GM12878 (cell line): ENCODE results near the gene DDR2. TPM values are rescaled to one million over a fixed set of nuclear protein-coding genes. Genes with fewer than 3 reads are reported as not detected.
"Not testable (repeated sequence)": the region's sequence is repeated elsewhere in the genome, so short reads cannot be mapped to it uniquely, and the experiment has no call there.

Experiments
- ATAC-seq: fragments of 200-7000 bp; cut with Tn5 transposase; 3 replicates; pipeline ENCODE4 v1.9.1; 2020; ENCODE audit warnings: mild to moderate bottlenecking, moderate library complexity
- BruUV-seq: library from RNA; stranded (reverse); fragments of 400-500 nt; replicated peaks from 2 replicates; lab custom pipeline; 2021; lab: Mats Ljungman, UMichigan
- CTCF ChIA-PET: fragments of 300-600 bp; sonication (Branson Sonifier 250); formaldehyde crosslinking; extraction: SDS; loops from one replicate; lab custom pipeline; 2021; ENCODE audit warnings: inconsistent platforms; lab: Yijun Ruan, JAX
- POLR2A ChIA-PET: fragments of 350-600 bp; formaldehyde crosslinking; extraction: SDS; loops from one replicate; lab custom pipeline; 2021; ENCODE audit warnings: inconsistent platforms; lab: Charles Lee
- RAD21 ChIA-PET: fragments of 300-600 bp; sonication (Branson Sonifier 250); formaldehyde crosslinking; loops from one replicate; lab custom pipeline; 2023; ENCODE audit warnings: antibody characterized with exemption; ENCODE audit not compliant: unreplicated experiment; lab: Charles Lee
- SMC1A ChIA-PET: fragments of 300-600 bp; sonication (Branson Sonifier 250); formaldehyde crosslinking; loops from one replicate; lab custom pipeline; 2023; ENCODE audit not compliant: unreplicated experiment, uncharacterized antibody; lab: Charles Lee
- DNase-seq: peaks from one replicate; pipeline ENCODE4 v3.0.0-alpha.2; 2011; ENCODE audit warnings: low read depth, low spot score
- FAIRE-seq: peaks from 3 replicates; lab custom pipeline; 2011; peaks lifted over from hg19 to GRCh38; lab: Jason Lieb, UNC
- H2AFZ ChIP-seq: 2 replicates; pipeline ENCODE4 v1.6.0; 2011; ENCODE audit warnings: low read depth, low read length, control low read depth; ENCODE audit not compliant: control insufficient read depth
- H3K27ac ChIP-seq: 2 replicates; pipeline ENCODE4 v1.5.1; 2011; ENCODE audit warnings: control low read depth; ENCODE audit not compliant: control insufficient read depth, insufficient read depth
- H3K27me3 ChIP-seq, 2 experiments: replicated peaks in 1 of 2; 2 replicates each; pipeline versions ENCODE4 v1.6.0 to v1.6.1; 2011; ENCODE audit warnings: low read length in 1 of 2; ENCODE audit not compliant: control insufficient read depth in 2 of 2, insufficient read depth in 2 of 2
- H3K36me3 ChIP-seq, 2 experiments: 2 replicates each; pipeline ENCODE4 v1.5.1; 2011; ENCODE audit warnings: low read length in 1 of 2; ENCODE audit not compliant: control insufficient read depth in 2 of 2, insufficient read depth in 2 of 2
- H3K4me1 ChIP-seq: 2 replicates; pipeline ENCODE4 v1.6.1; 2011; ENCODE audit warnings: mild to moderate bottlenecking, low read length, moderate library complexity, mixed read lengths; ENCODE audit not compliant: control insufficient read depth, insufficient read depth
- H3K4me2 ChIP-seq: 2 replicates; pipeline ENCODE4 v1.6.0; 2011; ENCODE audit warnings: control low read depth; ENCODE audit not compliant: control insufficient read depth, insufficient read depth
- H3K4me3 ChIP-seq: fragments of 200-600 bp; sonication (generic); 2 replicates; pipeline ENCODE4 v1.5.1; 2016
- H3K79me2 ChIP-seq: 2 replicates; pipeline ENCODE4 v1.6.0; 2011; ENCODE audit warnings: low read length; ENCODE audit not compliant: control insufficient read depth, insufficient read depth
- H3K9ac ChIP-seq: 2 replicates; pipeline ENCODE4 v1.8.0; 2011; ENCODE audit warnings: low read length, control low read depth, mixed read lengths; ENCODE audit not compliant: control insufficient read depth, insufficient read depth
- H3K9me3 ChIP-seq: replicated peaks from 3 replicates; pipeline ENCODE4 v1.5.1; 2011; ENCODE audit warnings: mild to moderate bottlenecking, low read length; ENCODE audit not compliant: control insufficient read depth, insufficient read depth
- H4K20me1 ChIP-seq: 2 replicates; pipeline ENCODE4 v1.6.0; 2011; ENCODE audit not compliant: control insufficient read depth, insufficient read depth
- BHLHE40 ChIP-seq, 2 experiments: fragments of 450-650 bp in 1 of 2; IDR thresholded peaks; 2 replicates each; pipeline ENCODE4 v1.6.1; 2011 to 2017; ENCODE audit warnings: low read depth in 2 of 2, borderline replicate concordance in 1 of 2, improper control_type of control experiment in 1 of 2, low read length in 1 of 2, mild to moderate bottlenecking in 1 of 2
- CREB1 ChIP-seq: IDR thresholded peaks from 2 replicates; pipeline ENCODE4 v1.6.1; 2012; ENCODE audit warnings: low read depth, mild to moderate bottlenecking, inconsistent platforms
- CREM ChIP-seq: IDR thresholded peaks from 2 replicates; pipeline ENCODE4 v1.6.1; 2014; ENCODE audit warnings: antibody characterized with exemption, low read depth
- HDGF ChIP-seq: fragments of 450-650 bp; IDR thresholded peaks from 2 replicates; pipeline ENCODE4 v1.6.1; 2016; ENCODE audit warnings: antibody characterized with exemption
- IKZF1 ChIP-seq: fragments of 450-650 bp; conservative IDR thresholded peaks from 2 replicates; pipeline ENCODE4 v1.6.1; 2017; ENCODE audit warnings: antibody characterized with exemption, mild to moderate bottlenecking
- IKZF2 ChIP-seq, 2 experiments: fragments of 450-650 bp; IDR thresholded peaks; 2 replicates each; pipeline ENCODE4 v1.6.1; 2017; ENCODE audit warnings: mild to moderate bottlenecking in 2 of 2, moderate library complexity in 2 of 2
- NFYB ChIP-seq: IDR thresholded peaks from 2 replicates; pipeline ENCODE4 v1.6.1; 2011; ENCODE audit warnings: low read depth, mild to moderate bottlenecking, low read length, improper control_type of control experiment, moderate library complexity; ENCODE audit not compliant: insufficient read depth
- PKNOX1 ChIP-seq: fragments of 450-650 bp; IDR thresholded peaks from 2 replicates; pipeline ENCODE4 v1.6.1; 2016; ENCODE audit warnings: mild to moderate bottlenecking
- POLR2A ChIP-seq: IDR thresholded peaks from 2 replicates; pipeline ENCODE4 v1.6.1; 2011; ENCODE audit warnings: low read depth, mild to moderate bottlenecking, low read length
- POLR2AphosphoS2 ChIP-seq: IDR thresholded peaks from 2 replicates; pipeline ENCODE4 v1.6.1; 2011; ENCODE audit warnings: low read depth, mild to moderate bottlenecking, low read length, improper control_type of control experiment, moderate library complexity
- POLR2AphosphoS5 ChIP-seq: IDR thresholded peaks from 2 replicates; pipeline ENCODE4 v1.6.1; 2011; ENCODE audit warnings: mild to moderate bottlenecking, low read length, inconsistent platforms
- RELB ChIP-seq: fragments of 450-650 bp; IDR thresholded peaks from 2 replicates; pipeline ENCODE4 v1.6.1; 2017; ENCODE audit warnings: low read depth, mild to moderate bottlenecking, moderate library complexity
- RFX5 ChIP-seq: IDR thresholded peaks from 2 replicates; pipeline ENCODE4 v1.6.1; 2011; ENCODE audit warnings: low read depth, low read length, improper control_type of control experiment
- ZNF687 ChIP-seq: fragments of 450-650 bp; IDR thresholded peaks from 2 replicates; pipeline ENCODE4 v1.6.1; 2017; ENCODE audit warnings: mild to moderate bottlenecking, moderate library complexity
- WGBS: methylation state at CpG from one replicate; pipeline ENCODE4 v1.1.6; 2016; ENCODE audit warnings: low lambda C conversion rate; ENCODE audit not compliant: insufficient replicate concordance, insufficient coverage; ENCODE audit errors: missing lambda C conversion rate; 5-methylcytosine and 5-hydroxymethylcytosine counted together
- in situ Hi-C: fragments of 300-500 bp; cut with MboI; formaldehyde crosslinking; loops from 9 replicates; pipeline ENCODE4 v1.14.3; 2018; ENCODE audit warnings: mixed read lengths
- intact Hi-C: fragments of 100-400 bp; cut with micrococcal nuclease; formaldehyde crosslinking; loops from one replicate; pipeline ENCODE4 v1.14.2; 2022; ENCODE audit not compliant: unreplicated experiment
- polyA plus RNA-seq, 11 experiments: library from polyadenylated mRNA; depleted of rRNA in 4 of 11; unstranded in 6 of 11; stranded (reverse) in 5 of 11; fragments of >200 nt; fragmentation: Nextera tagmentation in 4 of 11; fragmentation: Illumina TruSeq in 1 of 11; extraction: Ambion mirVana in 4 of 11; extraction: Trizol in 1 of 11; gene quantifications; 1 replicate in 1 of 11; 2 replicates in 10 of 11; pipeline versions ENCODE4 v1.2.1 to v1.2.3, GENCODE V29; 2011 to 2016; ENCODE audit warnings: inconsistent platforms in 2 of 11, missing spikeins in 2 of 11, low read depth in 1 of 11
- total RNA-seq, 4 experiments: library from RNA; depleted of rRNA in 3 of 4; stranded (reverse); fragments of >200 nt in 3 of 4; fragmentation: Illumina TruSeq in 1 of 4; extraction: Trizol in 1 of 4; gene quantifications; 2 replicates each; pipeline versions ENCODE4 v1.2.1 to v1.2.3, GENCODE V29; 2013 to 2021
- TF ChIP-seq, protein P1 (sequence below): IDR thresholded peaks from 2 replicates; pipeline ENCODE4 v1.6.1; 2011; ENCODE audit warnings: mild to moderate bottlenecking, low read depth, low read length, moderate library complexity; ENCODE audit not compliant: insufficient replicate concordance

The DDR2 gene
- total and polyA plus RNA-seq, 10 of the 15 experiments (the other 5 are each of a cell fraction or from before 2014, with no cell fraction given), result 1.9 to 8.8 (median 5.5) TPM

GRCh38 chr1:162790303-162790984 lies 158.2 kb downstream of the DDR2 start, which contains the start of gene HSD17B7:
HSD17B7 (plus strand) TSS chr1:162790702; CDS start chr1:162790801, 99 bp downstream.
- POLR2A ChIA-PET, H3K36me3 ChIP-seq, H3K9me3 ChIP-seq, in situ Hi-C loops, H3K27me3 ChIP-seq, BruUV-seq, H3K4me1 ChIP-seq, H3K79me2 ChIP-seq, CTCF ChIA-PET, H4K20me1 ChIP-seq: not testable (repeated sequence)
- peak; percentile 98 for ATAC-seq
- peak within 1 kb of the TSS; percentile 75 for H3K27ac ChIP-seq
- peak; percentile 100 for FAIRE-seq
- peak within 1 kb of the TSS; percentile 64; the same call in 1 of the 2 replicates for H3K9ac ChIP-seq
- DNase-seq, result peak; percentile 58
- ChIA-PET SMC1A (interaction anchor here (0.8 kb wide), 1 partner anchor 159 kb away, joined by 4 read pairs; the partner anchor contains the start of gene DDR2), RAD21 (interaction anchor here (1.7 kb wide), 1 partner anchor 160 kb away, joined by 5 read pairs; no protein-coding TSS in a partner anchor)
- intact Hi-C loops, result loop anchor here (5.0 kb wide), 1 partner anchor 163 kb away; no protein-coding TSS in a partner anchor
- peak within 1 kb of the TSS; percentile 73; the same call in 1 of the 2 replicates for H3K4me3 ChIP-seq
- peak within 1 kb of the TSS; percentile 44 for H3K4me2 ChIP-seq
- WGBS, result 1% methylated on average over 24 of the region's 49 CpGs
- peak within 1 kb of the TSS; percentile 66 for H2AFZ ChIP-seq
- TF ChIP-seq CREB1 (peak; percentile 68; the same call in 1 of the 2 replicates), IKZF1 (0 out of 2 replicates have a peak, but pooled peaks have one; percentile 15), ZNF687 (peak; percentile 29; the same call in 1 of the 2 replicates), POLR2A (peak; percentile 74), CREM (0 out of 2 replicates have a peak, but pooled peaks have one; percentile 41), BHLHE40 (IDR thresholded peaks at IDR 0.05; ENCODE audit: borderline replicate concordance in 1 of 2, low read depth in 2 of 2, low read length in 1 of 2) (peak in 1 of 2 experiments; percentile 36; a peak in 1 of 4 replicates), POLR2AphosphoS5 (peak; percentile 60; the same call in 1 of the 2 replicates), HDGF (0 out of 2 replicates have a peak, but pooled peaks have one; percentile 44), RELB (peak; percentile 69; the same call in 1 of the 2 replicates), RFX5 (peak; percentile 34; the same call in 1 of the 2 replicates), PKNOX1 (peak; percentile 82), POLR2AphosphoS2 (peak; percentile 39; the same call in 1 of the 2 replicates), IKZF2 (IDR thresholded peaks at IDR 0.05) (peak; percentile 38 to 59; a peak in 3 of 4 replicates), NFYB (0 out of 2 replicates have a peak, but pooled peaks have one; percentile 24)
- TF ChIP-seq, protein P1, sequence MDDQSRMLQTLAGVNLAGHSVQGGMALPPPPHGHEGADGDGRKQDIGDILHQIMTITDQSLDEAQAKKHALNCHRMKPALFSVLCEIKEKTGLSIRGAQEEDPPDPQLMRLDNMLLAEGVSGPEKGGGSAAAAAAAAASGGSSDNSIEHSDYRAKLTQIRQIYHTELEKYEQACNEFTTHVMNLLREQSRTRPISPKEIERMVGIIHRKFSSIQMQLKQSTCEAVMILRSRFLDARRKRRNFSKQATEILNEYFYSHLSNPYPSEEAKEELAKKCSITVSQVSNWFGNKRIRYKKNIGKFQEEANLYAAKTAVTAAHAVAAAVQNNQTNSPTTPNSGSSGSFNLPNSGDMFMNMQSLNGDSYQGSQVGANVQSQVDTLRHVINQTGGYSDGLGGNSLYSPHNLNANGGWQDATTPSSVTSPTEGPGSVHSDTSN, result peak; percentile 9
